DOHH2 (cell line): ENCODE measurements around the gene GRM4.
"Not testable (repeated sequence)": the region's sequence is repeated elsewhere in the genome, so short reads cannot be mapped to it uniquely, and the experiment has no call there.

Experiments used
- H3F3A ChIP-seq: fragments of 200-600 bp; sonication (generic), shearing (Covaris generic); 2 replicates; pipeline ENCODE4 v1.6.0; 2016; ENCODE audit warnings: antibody characterized with exemption, mild to moderate bottlenecking; ENCODE audit not compliant: control insufficient read depth, insufficient read depth
- H3K27ac ChIP-seq: fragments of 200-600 bp; sonication (generic); 2 replicates; pipeline ENCODE4 v1.5.1; 2014; ENCODE audit warnings: low read depth, mild to moderate bottlenecking, low read length, moderate library complexity
- H3K27me3 ChIP-seq: fragments of 200-600 bp; sonication (generic); 2 replicates; pipeline ENCODE4 v1.6.1; 2014; ENCODE audit warnings: mild to moderate bottlenecking, low read length, mixed read lengths; ENCODE audit not compliant: control insufficient read depth
- H3K36me3 ChIP-seq: fragments of 200-600 bp; sonication (generic); 2 replicates; pipeline ENCODE4 v1.6.1; 2014; ENCODE audit warnings: mild to moderate bottlenecking, low read length, moderate library complexity, mixed read lengths; ENCODE audit not compliant: control insufficient read depth
- H3K4me1 ChIP-seq: fragments of 200-600 bp; sonication (generic); 2 replicates; pipeline ENCODE4 v1.6.1; 2014; ENCODE audit warnings: mild to moderate bottlenecking, low read length, mixed read lengths; ENCODE audit not compliant: control insufficient read depth
- H3K4me2 ChIP-seq: fragments of 200-600 bp; sonication (generic); 2 replicates; pipeline ENCODE4 v1.6.0; 2014; ENCODE audit warnings: mild to moderate bottlenecking, low read length, moderate library complexity
- H3K4me3 ChIP-seq: fragments of 200-600 bp; sonication (generic); 2 replicates; pipeline ENCODE4 v1.5.1; 2014; ENCODE audit warnings: mild to moderate bottlenecking, low read length, mixed read lengths
- H3K79me2 ChIP-seq: fragments of 200-600 bp; sonication (generic); 2 replicates; pipeline ENCODE4 v1.6.1; 2014; ENCODE audit warnings: mild to moderate bottlenecking, low read length, mixed read lengths; ENCODE audit not compliant: control insufficient read depth
- H3K9me2 ChIP-seq: fragments of 200-600 bp; sonication (generic); replicated peaks from 2 replicates; pipeline ENCODE4 v1.6.1; 2014; ENCODE audit warnings: mild to moderate bottlenecking, low read length, mixed read lengths; ENCODE audit not compliant: control insufficient read depth
- H3K9me3 ChIP-seq: fragments of 200-600 bp; sonication (generic); 2 replicates; pipeline ENCODE4 v1.6.1; 2014; ENCODE audit warnings: antibody characterized with exemption, low read length, mixed read lengths; ENCODE audit not compliant: control insufficient read depth, insufficient read depth
- H4K20me1 ChIP-seq: fragments of 200-600 bp; sonication (generic); 2 replicates; pipeline ENCODE4 v1.6.0; 2014; ENCODE audit warnings: low read depth, mild to moderate bottlenecking, antibody characterized with exemption, low read length, moderate library complexity; ENCODE audit not compliant: control insufficient read depth, insufficient read depth
- CTCF ChIP-seq: fragments of 200-600 bp; sonication (generic); IDR thresholded peaks from one replicate; pipeline ENCODE4 v1.5.1; 2014; ENCODE audit warnings: antibody characterized with exemption, mild to moderate bottlenecking, low read depth, low read length; ENCODE audit not compliant: poor library complexity, severe bottlenecking
- EZH2phosphoT487 ChIP-seq: fragments of 200-600 bp; sonication (generic); IDR thresholded peaks from 2 replicates; pipeline ENCODE4 v1.6.1; 2017; ENCODE audit warnings: borderline replicate concordance, mild to moderate bottlenecking, antibody characterized with exemption, low read length, moderate library complexity, mixed read lengths

Gene GRM4

GRCh38 chr6:34045771-34046170 is 100.1 kb downstream of the GRM4 start:
- peaks cover 3% of the 10 kb centered on the region; the same call in 1 of the 2 replicates for H3K4me1 ChIP-seq
- no peak for TF ChIP-seq CTCF
- no peaks in the 10 kb centered on the region for H3K79me2 ChIP-seq
- no peaks in the 10 kb centered on the region for H3F3A ChIP-seq
- H3K27me3 ChIP-seq, result no peaks in the 10 kb centered on the region; the same call in 1 of the 2 replicates
- no peaks in the 10 kb centered on the region for H3K9me2 ChIP-seq
- no peak overlapping the region for H3K4me2 ChIP-seq
- H3K27ac ChIP-seq, result no peak overlapping the region
- peaks cover 4% of the 10 kb centered on the region; the same call in 1 of the 2 replicates for H3K9me3 ChIP-seq
- H3K36me3 ChIP-seq, result no peaks in the 10 kb centered on the region
- H4K20me1 ChIP-seq, result no peaks in the 10 kb centered on the region
- H3K4me3 ChIP-seq, result no peak overlapping the region

GRCh38 chr6:34044945-34045595 is 100.8 kb downstream of the GRM4 start:
- H3K36me3 ChIP-seq, result no peaks in the 10 kb centered on the region
- H3K9me3 ChIP-seq, result peaks cover 4% of the 10 kb centered on the region; the same call in 1 of the 2 replicates
- no peaks in the 10 kb centered on the region for H3K79me2 ChIP-seq
- H3K4me3 ChIP-seq, result no peak overlapping the region
- H3K27me3 ChIP-seq, result no peaks in the 10 kb centered on the region
- H3K9me2 ChIP-seq, result no peaks in the 10 kb centered on the region
- H3K4me2 ChIP-seq, result no peak overlapping the region
- H3K4me1 ChIP-seq, result peaks cover 3% of the 10 kb centered on the region; the same call in 1 of the 2 replicates
- H3K27ac ChIP-seq, result no peak overlapping the region
- H4K20me1 ChIP-seq, result no peaks in the 10 kb centered on the region
- H3F3A ChIP-seq, result no peaks in the 10 kb centered on the region
- TF ChIP-seq CTCF (no peak), EZH2phosphoT487 (no peak)

GRCh38 chr6:34043359-34043758 is 102.5 kb downstream of the GRM4 start:
- Histone ChIP-seq H3K27me3 (no peaks in the 10 kb centered on the region), H3K27ac (no peak overlapping the region), H3K4me3 (no peak overlapping the region), H3K4me1 (peaks cover 3% of the 10 kb centered on the region; the same call in 1 of the 2 replicates), H3K9me3 (peaks cover 4% of the 10 kb centered on the region; the same call in 1 of the 2 replicates), H3K36me3 (no peaks in the 10 kb centered on the region), H3F3A (no peaks in the 10 kb centered on the region), H3K79me2 (no peaks in the 10 kb centered on the region), H3K4me2 (no peak overlapping the region), H3K9me2 (no peaks in the 10 kb centered on the region), H4K20me1 (no peaks in the 10 kb centered on the region)
- TF ChIP-seq CTCF (no peak), EZH2phosphoT487 (no peak)

GRCh38 chr6:34041998-34042397 is 103.9 kb downstream of the GRM4 start:
- H3K27me3 ChIP-seq, H3K4me1 ChIP-seq, H3F3A ChIP-seq, H3K79me2 ChIP-seq, H3K9me3 ChIP-seq, H3K27ac ChIP-seq, H4K20me1 ChIP-seq, H3K36me3 ChIP-seq, H3K4me3 ChIP-seq, H3K4me2 ChIP-seq, H3K9me2 ChIP-seq: not testable (repeated sequence)
